Neural cell (in vitro differentiated cells): ENCODE results near the gene HNRNPCL1.
"Not testable (repeated sequence)": the region's sequence is repeated elsewhere in the genome, so short reads cannot be mapped to it uniquely, and the experiment has no call there.

ENCODE experiments used
- CTCF ChIP-seq: fragments of 450-650 bp; IDR thresholded peaks from 2 replicates; pipeline ENCODE4 v1.5.1; 2014; ENCODE audit warnings: antibody characterized with exemption, mild to moderate bottlenecking, moderate library complexity; ENCODE audit not compliant: poor library complexity, severe bottlenecking
- EP300 ChIP-seq: fragments of 450-650 bp; conservative IDR thresholded peaks from 2 replicates; pipeline ENCODE4 v1.6.1; 2014; ENCODE audit warnings: antibody characterized with exemption, mild to moderate bottlenecking, moderate library complexity; ENCODE audit not compliant: poor library complexity, severe bottlenecking
- MXI1 ChIP-seq: fragments of 450-650 bp; conservative IDR thresholded peaks from 2 replicates; pipeline ENCODE4 v1.6.1; 2014; ENCODE audit warnings: antibody characterized with exemption, mild to moderate bottlenecking; ENCODE audit not compliant: poor library complexity, severe bottlenecking
- POLR2AphosphoS5 ChIP-seq: IDR thresholded peaks from 2 replicates; pipeline ENCODE4 v1.6.1; 2012
- SMC3 ChIP-seq: fragments of 450-650 bp; conservative IDR thresholded peaks from 2 replicates; pipeline ENCODE4 v1.6.1; 2014; ENCODE audit warnings: antibody characterized with exemption, mild to moderate bottlenecking, moderate library complexity; ENCODE audit not compliant: poor library complexity

- not testable (repeated sequence) for TF ChIP-seq CTCF, POLR2AphosphoS5, EP300, SMC3, MXI1
Observed at GRCh38 chr1:12831310-12831709, 17.2 kb downstream of the HNRNPCL1 start, which contains the start of gene PRAMEF11.
